ENCODE data around the gene COL9A3.
"Not testable (repeated sequence)": the region's sequence is repeated elsewhere in the genome, so short reads cannot be mapped to it uniquely, and the experiment has no call there.

Gene COL9A3

DNA sequence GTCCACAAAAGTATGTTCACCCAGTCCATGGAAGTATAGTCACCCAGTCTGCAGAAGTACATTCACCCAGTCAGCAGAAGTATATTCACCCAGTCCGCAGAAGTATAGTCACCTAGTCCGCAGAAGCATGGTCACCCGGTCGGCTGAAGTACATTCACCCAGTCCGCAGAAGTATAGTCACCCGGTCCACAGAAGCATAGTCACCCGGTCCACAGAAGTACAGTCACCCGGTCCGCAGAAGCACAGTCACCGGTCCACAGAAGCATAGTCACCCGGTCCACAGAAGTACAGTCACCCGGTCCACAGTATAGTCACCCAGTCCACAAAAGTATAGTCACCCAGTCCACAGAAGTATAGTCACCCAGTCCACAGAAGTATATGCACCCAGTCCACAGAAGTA is 36.0 kb downstream of the COL9A3 start:
- no peaks in the 10 kb centered on the region for H4K20me1 ChIP-seq (ENCODE audit: low read depth, low read length)
- no peaks in the 10 kb centered on the region for H3K79me2 ChIP-seq (ENCODE audit: insufficient read depth, low read length)
- no peak overlapping the region for H2AFZ ChIP-seq (ENCODE audit: low read depth, low read length, severe bottlenecking)
- no peak overlapping the region for H3K4me2 ChIP-seq (ENCODE audit: low read depth, low read length, poor library complexity, severe bottlenecking)
- H3K27ac ChIP-seq (ENCODE audit: low read depth, low read length), result no peak overlapping the region
- 0 out of 2 replicates have a peak, but pooled peaks cover 3% of the 10 kb centered on the region for H3K36me3 ChIP-seq (ENCODE audit: low read length)
- no peaks in the 10 kb centered on the region; the same call in 1 of the 2 replicates for H3F3A ChIP-seq (ENCODE audit: insufficient read depth)
- TF ChIP-seq, protein P1, sequence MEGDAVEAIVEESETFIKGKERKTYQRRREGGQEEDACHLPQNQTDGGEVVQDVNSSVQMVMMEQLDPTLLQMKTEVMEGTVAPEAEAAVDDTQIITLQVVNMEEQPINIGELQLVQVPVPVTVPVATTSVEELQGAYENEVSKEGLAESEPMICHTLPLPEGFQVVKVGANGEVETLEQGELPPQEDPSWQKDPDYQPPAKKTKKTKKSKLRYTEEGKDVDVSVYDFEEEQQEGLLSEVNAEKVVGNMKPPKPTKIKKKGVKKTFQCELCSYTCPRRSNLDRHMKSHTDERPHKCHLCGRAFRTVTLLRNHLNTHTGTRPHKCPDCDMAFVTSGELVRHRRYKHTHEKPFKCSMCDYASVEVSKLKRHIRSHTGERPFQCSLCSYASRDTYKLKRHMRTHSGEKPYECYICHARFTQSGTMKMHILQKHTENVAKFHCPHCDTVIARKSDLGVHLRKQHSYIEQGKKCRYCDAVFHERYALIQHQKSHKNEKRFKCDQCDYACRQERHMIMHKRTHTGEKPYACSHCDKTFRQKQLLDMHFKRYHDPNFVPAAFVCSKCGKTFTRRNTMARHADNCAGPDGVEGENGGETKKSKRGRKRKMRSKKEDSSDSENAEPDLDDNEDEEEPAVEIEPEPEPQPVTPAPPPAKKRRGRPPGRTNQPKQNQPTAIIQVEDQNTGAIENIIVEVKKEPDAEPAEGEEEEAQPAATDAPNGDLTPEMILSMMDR (IDR thresholded peaks at IDR 0.05; ENCODE audit: insufficient read depth, low read length, poor library complexity, severe bottlenecking), result no peak
- TF ChIP-seq EZH2phosphoT487 (conservative IDR thresholded peaks at IDR 0.05; ENCODE audit: low read length), result no peak
- H3K27me3 ChIP-seq (ENCODE audit: low read length), result no peaks in the 10 kb centered on the region
- no peak overlapping the region for H3K4me3 ChIP-seq (ENCODE audit: insufficient read depth, low read length, poor library complexity, severe bottlenecking)
- no peaks in the 10 kb centered on the region for H3K9me3 ChIP-seq (ENCODE audit: insufficient read depth, low read length)
- H3K9me2 ChIP-seq (replicated peaks; ENCODE audit: insufficient read depth, low read length), result no peaks in the 10 kb centered on the region
- no peak overlapping the region for H3K9ac ChIP-seq (ENCODE audit: low read length)

DNA sequence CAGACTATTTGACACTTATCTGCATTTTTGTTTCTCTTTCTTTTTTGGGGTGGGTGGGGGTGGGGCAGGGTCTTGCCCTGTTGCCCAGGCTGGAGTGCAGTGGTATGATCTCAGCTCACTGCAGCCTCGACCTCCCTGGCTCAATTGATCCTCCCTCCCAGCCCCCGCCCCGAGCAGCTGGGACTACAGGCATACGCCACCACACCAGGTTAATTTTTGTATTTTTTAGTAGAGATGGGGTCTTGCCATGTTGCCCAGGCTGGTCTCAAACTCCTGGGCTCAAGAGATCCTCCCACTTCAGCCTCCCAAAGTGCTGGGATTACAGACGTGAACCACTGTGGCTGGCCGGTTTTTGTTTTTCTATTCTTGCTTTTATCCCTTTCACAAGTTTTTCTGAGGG is 36.5 kb downstream of the COL9A3 start:
- H3F3A ChIP-seq (ENCODE audit: insufficient read depth); H3K4me2 ChIP-seq (ENCODE audit: low read depth, low read length, poor library complexity, severe bottlenecking); H3K36me3 ChIP-seq (ENCODE audit: low read length); H3K9me3 ChIP-seq (ENCODE audit: insufficient read depth, low read length); H3K4me3 ChIP-seq (ENCODE audit: insufficient read depth, low read length, poor library complexity, severe bottlenecking); H3K9me2 ChIP-seq (replicated peaks; ENCODE audit: insufficient read depth, low read length); H2AFZ ChIP-seq (ENCODE audit: low read depth, low read length, severe bottlenecking); H4K20me1 ChIP-seq (ENCODE audit: low read depth, low read length); H3K27me3 ChIP-seq (ENCODE audit: low read length); H3K27ac ChIP-seq (ENCODE audit: low read depth, low read length); H3K79me2 ChIP-seq (ENCODE audit: insufficient read depth, low read length); H3K9ac ChIP-seq (ENCODE audit: low read length): not testable (repeated sequence)

DNA sequence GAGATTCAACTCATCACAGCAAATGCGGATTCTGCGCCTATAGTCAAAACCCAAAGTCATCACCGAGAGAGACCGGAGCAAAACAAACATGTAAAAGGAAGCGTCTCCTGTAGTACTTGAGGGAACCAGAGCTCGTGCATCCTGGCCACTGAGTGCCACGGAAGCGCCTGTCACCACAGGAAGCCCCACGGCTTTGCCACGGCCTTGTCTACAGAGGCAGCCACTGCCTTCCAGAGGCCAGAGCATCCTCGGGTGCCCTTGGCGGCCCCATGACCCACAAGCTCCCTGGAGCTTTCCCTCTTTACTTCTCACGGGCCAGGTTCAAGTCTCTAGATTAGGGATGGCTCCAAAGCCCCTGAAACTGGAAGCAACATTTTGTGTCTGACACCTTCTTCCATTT is 37.3 kb downstream of the COL9A3 start:
- Histone ChIP-seq H3K36me3 (ENCODE audit: low read length) (0 out of 2 replicates have a peak, but pooled peaks cover 3% of the 10 kb centered on the region), H4K20me1 (ENCODE audit: low read depth, low read length) (no peaks in the 10 kb centered on the region), H3K27ac (ENCODE audit: low read depth, low read length) (no peak overlapping the region), H3K4me2 (ENCODE audit: low read depth, low read length, poor library complexity, severe bottlenecking) (no peak overlapping the region), H3F3A (ENCODE audit: insufficient read depth) (peaks cover 2% of the 10 kb centered on the region; the same call in 1 of the 2 replicates), H3K4me3 (ENCODE audit: insufficient read depth, low read length, poor library complexity, severe bottlenecking) (no peak overlapping the region), H3K9me3 (ENCODE audit: insufficient read depth, low read length) (no peaks in the 10 kb centered on the region), H3K9ac (ENCODE audit: low read length) (no peak overlapping the region), H2AFZ (ENCODE audit: low read depth, low read length, severe bottlenecking) (no peak overlapping the region), H3K79me2 (ENCODE audit: insufficient read depth, low read length) (no peaks in the 10 kb centered on the region), H3K27me3 (ENCODE audit: low read length) (no peaks in the 10 kb centered on the region), H3K9me2 (replicated peaks; ENCODE audit: insufficient read depth, low read length) (no peaks in the 10 kb centered on the region)
- TF ChIP-seq, protein P1 (IDR thresholded peaks at IDR 0.05; ENCODE audit: insufficient read depth, low read length, poor library complexity, severe bottlenecking), result no peak
- no peak for TF ChIP-seq EZH2phosphoT487 (conservative IDR thresholded peaks at IDR 0.05; ENCODE audit: low read length)

DNA sequence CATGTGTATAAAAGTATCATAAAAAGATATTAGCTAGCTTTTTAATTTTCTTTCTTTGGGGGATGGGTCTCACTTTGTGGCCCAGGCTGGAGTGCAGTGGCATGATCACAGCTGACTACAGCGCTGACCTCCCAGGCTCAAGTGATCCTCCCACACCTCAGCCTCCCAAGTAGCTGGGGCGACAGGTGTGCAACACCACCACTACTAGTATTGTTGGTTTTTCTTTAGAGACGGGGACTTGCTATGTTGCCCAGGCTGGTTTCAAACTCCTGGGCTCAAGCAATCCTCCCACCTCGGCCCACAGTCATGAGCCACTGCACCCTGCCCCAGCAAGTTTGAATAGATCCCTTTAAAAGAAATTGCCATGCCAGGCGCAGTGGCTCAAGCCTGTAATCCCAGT is 38.3 kb downstream of the COL9A3 start:
- no peaks in the 10 kb centered on the region for H3K79me2 ChIP-seq (ENCODE audit: insufficient read depth, low read length)
- no peak overlapping the region for H3K4me2 ChIP-seq (ENCODE audit: low read depth, low read length, poor library complexity, severe bottlenecking)
- no peak overlapping the region for H3K27ac ChIP-seq (ENCODE audit: low read depth, low read length)
- H3K9me3 ChIP-seq (ENCODE audit: insufficient read depth, low read length), result no peaks in the 10 kb centered on the region
- H3F3A ChIP-seq (ENCODE audit: insufficient read depth), result peaks cover 4% of the 10 kb centered on the region; the same call in 1 of the 2 replicates
- H3K9ac ChIP-seq (ENCODE audit: low read length), result no peak overlapping the region
- TF ChIP-seq EZH2phosphoT487 (conservative IDR thresholded peaks at IDR 0.05; ENCODE audit: low read length), result no peak
- TF ChIP-seq, protein P1 (IDR thresholded peaks at IDR 0.05; ENCODE audit: insufficient read depth, low read length, poor library complexity, severe bottlenecking), result no peak
- H3K9me2 ChIP-seq (replicated peaks; ENCODE audit: insufficient read depth, low read length), result no peaks in the 10 kb centered on the region
- H3K36me3 ChIP-seq (ENCODE audit: low read length), result 0 out of 2 replicates have a peak, but pooled peaks cover 3% of the 10 kb centered on the region
- no peak overlapping the region for H2AFZ ChIP-seq (ENCODE audit: low read depth, low read length, severe bottlenecking)
- H3K27me3 ChIP-seq (ENCODE audit: low read length), result no peaks in the 10 kb centered on the region
- no peak overlapping the region for H3K4me3 ChIP-seq (ENCODE audit: insufficient read depth, low read length, poor library complexity, severe bottlenecking)
- H4K20me1 ChIP-seq (ENCODE audit: low read depth, low read length), result no peaks in the 10 kb centered on the region

All from SU-DHL-6 (cell line).